Measurements from ENCODE around the gene HNRNPA0. TPM values are rescaled to one million over a fixed set of nuclear protein-coding genes. Genes with fewer than 3 reads are reported as not detected.
A peak's percentile ranks its signal among the peaks of the same experiment; 100 is the strongest.

HNRNPA0 gene
- total RNA-seq, 4 donors from 2014 or later: 9.7 to 16.9 (median 12.8) TPM

- TF ChIP-seq CTCF (IDR thresholded peaks at IDR 0.05): no peak
- ATAC-seq (ENCODE audit: low FRiP score): no peak
- DNase-seq (ENCODE audit: low spot score): no peak
Observed at GRCh38 chr5:137700282-137700680, 53.9 kb downstream of the HNRNPA0 start.

- TF ChIP-seq CTCF (IDR thresholded peaks at IDR 0.05): no peak
- DNase-seq (ENCODE audit: low spot score) (no peak), ATAC-seq (ENCODE audit: low FRiP score) (peak; percentile 54)
Observed at GRCh38 chr5:137699336-137700281, 54.6 kb downstream of the HNRNPA0 start.

DNA sequence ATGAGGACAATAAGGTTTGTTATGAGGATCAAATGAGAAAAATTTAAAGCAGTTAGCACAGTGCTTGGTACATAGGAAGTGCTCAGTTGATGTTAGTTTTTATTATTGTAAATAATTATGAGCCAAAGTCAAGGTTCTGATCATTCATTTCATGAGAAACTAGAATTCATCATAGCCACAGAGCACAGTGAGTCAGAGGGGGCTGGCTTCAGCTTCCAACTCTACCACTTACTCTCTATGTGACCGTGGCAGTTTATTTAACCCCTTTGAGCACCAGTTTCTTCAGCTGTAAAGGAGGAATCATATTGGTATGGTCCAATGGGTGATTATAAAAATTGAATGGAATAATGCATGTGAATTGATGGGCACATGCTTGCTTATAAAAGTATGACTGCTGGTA, 57.7 kb downstream of the HNRNPA0 start:
- DNase-seq (ENCODE audit: low spot score): no peak
- no peak for ATAC-seq (ENCODE audit: low FRiP score)
- TF ChIP-seq CTCF (IDR thresholded peaks at IDR 0.05): no peak

GRCh38 chr5:137695651-137696428, 58.3 kb downstream of the HNRNPA0 start:
- no peak for TF ChIP-seq CTCF (IDR thresholded peaks at IDR 0.05)
- no peak for DNase-seq (ENCODE audit: low spot score)
- ATAC-seq (ENCODE audit: low FRiP score): no peak

Other genes with a start within 250 kb of the HNRNPA0 start
- 1 to 10 TPM; 1.8 to 9.8 (median 4.0) TPM for gene KLHL3, start 18.3 kb downstream of the HNRNPA0 start, total RNA-seq
- gene MYOT, start 113.5 kb upstream of the HNRNPA0 start, total RNA-seq: 10 to 100 TPM in 1 of 4 donors, 1 to 10 TPM in 2, not detected in 1; 3.2 to 15.8 (median 4.1) TPM
- not detected for gene PKD2L2, start 135.1 kb upstream of the HNRNPA0 start, total RNA-seq

Measured in omental fat pad (tissue), 4 donors.